Measurements from ENCODE around the gene DNAAF9.

The DNAAF9 gene

DNA sequence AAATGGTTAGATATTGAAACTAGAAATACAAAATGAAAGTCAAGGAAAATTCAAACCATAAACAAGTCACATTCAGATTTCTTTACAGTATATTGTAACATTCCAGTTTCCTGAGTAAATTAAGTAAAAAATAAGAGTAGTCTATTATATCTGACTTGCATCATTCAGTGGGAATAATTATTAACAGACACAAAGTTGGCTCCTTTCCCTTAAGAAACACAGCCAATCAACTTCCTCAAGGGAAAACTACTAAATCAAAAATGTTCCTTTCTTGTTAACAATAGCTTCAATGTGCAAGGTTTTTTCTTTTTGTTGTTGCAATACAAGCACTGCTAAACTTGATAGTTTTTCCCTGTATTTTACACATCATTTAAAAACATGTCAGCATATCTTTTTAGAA lies 33.2 kb downstream of the DNAAF9 start:
- DNase-seq (ENCODE audit: low spot score), result no peak
- Histone ChIP-seq H3K27ac (no peak overlapping the region), H3K4me3 (no peak overlapping the region)
- TF ChIP-seq, protein P1, sequence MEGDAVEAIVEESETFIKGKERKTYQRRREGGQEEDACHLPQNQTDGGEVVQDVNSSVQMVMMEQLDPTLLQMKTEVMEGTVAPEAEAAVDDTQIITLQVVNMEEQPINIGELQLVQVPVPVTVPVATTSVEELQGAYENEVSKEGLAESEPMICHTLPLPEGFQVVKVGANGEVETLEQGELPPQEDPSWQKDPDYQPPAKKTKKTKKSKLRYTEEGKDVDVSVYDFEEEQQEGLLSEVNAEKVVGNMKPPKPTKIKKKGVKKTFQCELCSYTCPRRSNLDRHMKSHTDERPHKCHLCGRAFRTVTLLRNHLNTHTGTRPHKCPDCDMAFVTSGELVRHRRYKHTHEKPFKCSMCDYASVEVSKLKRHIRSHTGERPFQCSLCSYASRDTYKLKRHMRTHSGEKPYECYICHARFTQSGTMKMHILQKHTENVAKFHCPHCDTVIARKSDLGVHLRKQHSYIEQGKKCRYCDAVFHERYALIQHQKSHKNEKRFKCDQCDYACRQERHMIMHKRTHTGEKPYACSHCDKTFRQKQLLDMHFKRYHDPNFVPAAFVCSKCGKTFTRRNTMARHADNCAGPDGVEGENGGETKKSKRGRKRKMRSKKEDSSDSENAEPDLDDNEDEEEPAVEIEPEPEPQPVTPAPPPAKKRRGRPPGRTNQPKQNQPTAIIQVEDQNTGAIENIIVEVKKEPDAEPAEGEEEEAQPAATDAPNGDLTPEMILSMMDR (IDR thresholded peaks at IDR 0.05), result no peak

DNA sequence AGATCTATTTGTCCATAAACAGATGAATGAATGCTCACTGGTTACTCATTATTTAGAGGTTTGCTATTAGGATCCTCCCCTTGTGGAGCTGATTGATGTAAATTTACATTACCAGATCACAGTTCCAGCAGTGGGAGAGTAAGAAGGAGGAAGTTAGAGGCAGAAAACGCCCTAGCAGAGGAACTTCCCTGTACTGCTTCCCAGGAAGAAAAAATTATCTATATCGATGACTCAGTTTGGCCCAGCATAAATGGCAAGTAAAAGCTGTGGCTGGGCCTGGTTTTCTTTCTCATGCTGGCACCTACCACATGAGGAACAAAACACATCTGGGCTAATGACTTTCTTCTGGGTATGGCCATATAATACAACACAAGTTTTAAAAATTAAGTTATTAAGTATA lies 35.7 kb downstream of the DNAAF9 start:
- TF ChIP-seq, protein P1 (IDR thresholded peaks at IDR 0.05), result no peak
- Histone ChIP-seq H3K27ac (no peak overlapping the region), H3K4me3 (no peak overlapping the region)
- DNase-seq (ENCODE audit: low spot score), result no peak

GRCh38 chr20:3367089-3367488 lies 40.4 kb downstream of the DNAAF9 start:
- TF ChIP-seq, protein P1 (IDR thresholded peaks at IDR 0.05), result no peak
- no peak for DNase-seq (ENCODE audit: low spot score)
- no peak overlapping the region for H3K27ac ChIP-seq
- no peak overlapping the region for H3K4me3 ChIP-seq

DNA sequence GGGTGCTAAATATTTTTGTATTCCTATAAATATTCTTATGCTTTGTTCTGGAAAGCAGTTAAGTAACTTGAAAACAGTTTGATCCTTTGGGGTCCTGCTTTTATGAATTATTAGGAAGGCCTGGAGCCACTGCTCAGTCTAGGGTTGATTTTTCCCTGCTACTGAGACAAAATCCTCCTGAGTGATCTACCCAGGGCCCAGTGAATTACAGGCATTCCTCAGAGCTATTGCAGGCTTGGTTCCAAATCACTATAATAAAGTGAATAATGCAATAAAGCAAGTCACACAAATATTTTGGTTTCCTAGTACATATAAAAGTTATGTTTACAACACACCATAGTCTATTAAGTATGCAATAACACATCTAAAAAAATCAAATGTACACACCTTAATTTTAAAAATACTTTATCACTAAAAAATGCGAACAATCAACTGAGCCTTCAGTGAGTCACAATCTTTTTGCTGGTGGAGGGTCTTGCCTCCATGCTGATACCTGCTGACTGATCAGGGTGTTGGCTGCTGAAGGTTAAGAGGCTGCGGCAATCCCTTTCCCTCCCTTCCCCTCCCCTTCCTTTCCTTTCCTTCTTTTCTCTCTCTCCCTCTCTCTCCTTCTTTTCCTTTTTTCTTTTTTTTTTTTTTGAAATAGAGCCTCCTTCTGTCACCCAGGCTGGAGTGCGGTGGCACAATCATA lies 43.0 kb downstream of the DNAAF9 start:
- Histone ChIP-seq H3K4me3 (no peak overlapping the region), H3K27ac (no peak overlapping the region)
- no peak for DNase-seq (ENCODE audit: low spot score)
- TF ChIP-seq, protein P1 (IDR thresholded peaks at IDR 0.05), result no peak

DNA sequence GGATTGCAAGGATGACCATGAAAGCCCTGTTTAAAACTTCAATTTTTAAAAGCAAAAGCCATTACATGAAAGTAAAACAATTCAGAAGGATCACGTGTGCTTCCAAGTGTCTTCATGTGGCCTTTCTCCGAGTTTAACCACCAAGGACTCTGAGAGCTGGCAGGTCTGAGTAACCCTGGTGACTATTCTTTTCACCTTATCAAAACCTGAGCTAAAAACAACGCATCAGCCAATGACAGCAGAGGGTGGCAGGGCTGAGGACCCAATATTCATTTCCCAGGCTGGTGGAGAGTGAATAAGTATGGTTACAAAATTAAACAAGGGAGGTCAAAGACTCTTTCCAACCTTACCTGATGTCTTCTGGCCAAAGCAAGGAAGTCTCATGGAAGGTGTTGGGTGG lies 46.7 kb downstream of the DNAAF9 start:
- Histone ChIP-seq H3K27ac (no peak overlapping the region), H3K4me3 (no peak overlapping the region)
- DNase-seq (ENCODE audit: low spot score), result no peak
- TF ChIP-seq, protein P1 (IDR thresholded peaks at IDR 0.05), result no peak

- H3K4me3 ChIP-seq, result no peak overlapping the region
- DNase-seq (ENCODE audit: low spot score), result no peak
- TF ChIP-seq, protein P1 (IDR thresholded peaks at IDR 0.05), result no peak
- H3K27ac ChIP-seq, result no peak overlapping the region
Measured at GRCh38 chr20:3358676-3359340, 48.7 kb downstream of the DNAAF9 start.

Measured in coronary artery (tissue), 2 donors.